Measurements from ENCODE around the gene LZTR1.

The LZTR1 gene

DNA sequence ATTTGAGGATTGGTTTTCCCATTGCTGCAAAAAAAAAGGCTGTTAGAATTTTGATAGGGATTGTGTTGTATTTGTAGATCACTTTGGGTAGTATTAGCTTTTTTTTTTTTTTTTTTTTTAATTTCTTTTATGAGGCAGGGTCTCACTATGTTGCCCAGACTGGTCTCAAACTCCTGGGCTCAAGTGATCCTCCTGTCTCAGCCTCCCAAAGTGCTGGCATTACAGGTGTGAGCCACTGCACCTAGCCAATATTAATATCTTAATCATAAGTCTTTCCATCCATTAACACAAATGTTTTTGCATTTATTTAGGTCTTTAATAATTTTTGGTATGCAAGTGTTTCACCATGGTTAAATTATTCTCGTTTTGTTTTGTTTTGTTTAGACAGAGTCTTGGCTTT is 38.1 kb upstream of the LZTR1 start:
- H4K20me1 ChIP-seq (ENCODE audit: insufficient read depth, low read length), result peaks cover 93% of the 10 kb centered on the region
- no peaks in the 10 kb centered on the region for H3K9me3 ChIP-seq (ENCODE audit: insufficient read depth, low read length, severe bottlenecking)
- no peak overlapping the region for H3K4me3 ChIP-seq (ENCODE audit: low read depth in 1 of 2, low read length in 2 of 2)
- no peak overlapping the region for H3K9ac ChIP-seq (ENCODE audit: low read depth, low read length)
- H3K4me2 ChIP-seq (ENCODE audit: insufficient read depth, low read length), result no peak overlapping the region
- no peak overlapping the region for H2AFZ ChIP-seq (ENCODE audit: low read depth, low read length)
- no peak for TF ChIP-seq EZH2 (IDR thresholded peaks at IDR 0.05; ENCODE audit: borderline replicate concordance, low read depth, low read length, severe bottlenecking)
- TF ChIP-seq, protein P1, sequence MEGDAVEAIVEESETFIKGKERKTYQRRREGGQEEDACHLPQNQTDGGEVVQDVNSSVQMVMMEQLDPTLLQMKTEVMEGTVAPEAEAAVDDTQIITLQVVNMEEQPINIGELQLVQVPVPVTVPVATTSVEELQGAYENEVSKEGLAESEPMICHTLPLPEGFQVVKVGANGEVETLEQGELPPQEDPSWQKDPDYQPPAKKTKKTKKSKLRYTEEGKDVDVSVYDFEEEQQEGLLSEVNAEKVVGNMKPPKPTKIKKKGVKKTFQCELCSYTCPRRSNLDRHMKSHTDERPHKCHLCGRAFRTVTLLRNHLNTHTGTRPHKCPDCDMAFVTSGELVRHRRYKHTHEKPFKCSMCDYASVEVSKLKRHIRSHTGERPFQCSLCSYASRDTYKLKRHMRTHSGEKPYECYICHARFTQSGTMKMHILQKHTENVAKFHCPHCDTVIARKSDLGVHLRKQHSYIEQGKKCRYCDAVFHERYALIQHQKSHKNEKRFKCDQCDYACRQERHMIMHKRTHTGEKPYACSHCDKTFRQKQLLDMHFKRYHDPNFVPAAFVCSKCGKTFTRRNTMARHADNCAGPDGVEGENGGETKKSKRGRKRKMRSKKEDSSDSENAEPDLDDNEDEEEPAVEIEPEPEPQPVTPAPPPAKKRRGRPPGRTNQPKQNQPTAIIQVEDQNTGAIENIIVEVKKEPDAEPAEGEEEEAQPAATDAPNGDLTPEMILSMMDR (IDR thresholded peaks at IDR 0.05; ENCODE audit: borderline replicate concordance, extremely low read depth, low read length, poor library complexity, severe bottlenecking), result no peak
- H3K79me2 ChIP-seq (ENCODE audit: insufficient read depth, low read length), result peaks cover 97% of the 10 kb centered on the region
- ATAC-seq (ENCODE audit: insufficient read depth, low read depth) (no peak), DNase-seq (no peak)
- H3K36me3 ChIP-seq (ENCODE audit: insufficient read depth, low read length), result peaks cover 79% of the 10 kb centered on the region
- H3K27me3 ChIP-seq (ENCODE audit: insufficient read depth, low read length, poor library complexity), result no peaks in the 10 kb centered on the region
- H3K4me1 ChIP-seq (ENCODE audit: insufficient read depth, low read length), result no peaks in the 10 kb centered on the region
- no peak overlapping the region for H3K27ac ChIP-seq (ENCODE audit: low read length)

DNA sequence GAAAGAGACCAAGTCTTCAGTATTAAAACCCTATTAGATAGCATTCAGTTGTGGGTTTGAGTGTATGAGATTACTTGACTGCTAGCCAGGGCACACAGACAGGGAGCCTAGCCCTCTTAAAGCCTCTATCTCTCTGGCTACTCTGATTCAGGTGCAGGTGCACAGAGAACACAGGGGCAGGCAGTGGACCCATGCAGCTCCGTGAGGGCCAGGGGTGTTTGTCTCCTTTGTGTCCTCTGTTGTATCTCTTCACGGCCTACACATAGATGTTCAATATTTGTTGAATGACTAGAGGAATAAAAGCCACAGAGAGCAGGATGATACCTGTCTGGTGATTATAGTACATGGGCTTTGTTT is 36.5 kb upstream of the LZTR1 start:
- Histone ChIP-seq H3K36me3 (ENCODE audit: insufficient read depth, low read length) (peaks cover 81% of the 10 kb centered on the region), H3K27me3 (ENCODE audit: insufficient read depth, low read length, poor library complexity) (no peaks in the 10 kb centered on the region), H4K20me1 (ENCODE audit: insufficient read depth, low read length) (peaks cover 94% of the 10 kb centered on the region), H3K4me3 (ENCODE audit: low read depth in 1 of 2, low read length in 2 of 2) (no peak overlapping the region), H3K4me1 (ENCODE audit: insufficient read depth, low read length) (no peaks in the 10 kb centered on the region), H3K9ac (ENCODE audit: low read depth, low read length) (no peak overlapping the region), H3K9me3 (ENCODE audit: insufficient read depth, low read length, severe bottlenecking) (no peaks in the 10 kb centered on the region), H3K79me2 (ENCODE audit: insufficient read depth, low read length) (peaks cover 97% of the 10 kb centered on the region), H2AFZ (ENCODE audit: low read depth, low read length) (no peak overlapping the region), H3K4me2 (ENCODE audit: insufficient read depth, low read length) (no peak overlapping the region), H3K27ac (ENCODE audit: low read length) (no peak overlapping the region)
- ATAC-seq (ENCODE audit: insufficient read depth, low read depth), result no peak
- no peak for DNase-seq
- TF ChIP-seq EZH2 (IDR thresholded peaks at IDR 0.05; ENCODE audit: borderline replicate concordance, low read depth, low read length, severe bottlenecking), result no peak

DNA sequence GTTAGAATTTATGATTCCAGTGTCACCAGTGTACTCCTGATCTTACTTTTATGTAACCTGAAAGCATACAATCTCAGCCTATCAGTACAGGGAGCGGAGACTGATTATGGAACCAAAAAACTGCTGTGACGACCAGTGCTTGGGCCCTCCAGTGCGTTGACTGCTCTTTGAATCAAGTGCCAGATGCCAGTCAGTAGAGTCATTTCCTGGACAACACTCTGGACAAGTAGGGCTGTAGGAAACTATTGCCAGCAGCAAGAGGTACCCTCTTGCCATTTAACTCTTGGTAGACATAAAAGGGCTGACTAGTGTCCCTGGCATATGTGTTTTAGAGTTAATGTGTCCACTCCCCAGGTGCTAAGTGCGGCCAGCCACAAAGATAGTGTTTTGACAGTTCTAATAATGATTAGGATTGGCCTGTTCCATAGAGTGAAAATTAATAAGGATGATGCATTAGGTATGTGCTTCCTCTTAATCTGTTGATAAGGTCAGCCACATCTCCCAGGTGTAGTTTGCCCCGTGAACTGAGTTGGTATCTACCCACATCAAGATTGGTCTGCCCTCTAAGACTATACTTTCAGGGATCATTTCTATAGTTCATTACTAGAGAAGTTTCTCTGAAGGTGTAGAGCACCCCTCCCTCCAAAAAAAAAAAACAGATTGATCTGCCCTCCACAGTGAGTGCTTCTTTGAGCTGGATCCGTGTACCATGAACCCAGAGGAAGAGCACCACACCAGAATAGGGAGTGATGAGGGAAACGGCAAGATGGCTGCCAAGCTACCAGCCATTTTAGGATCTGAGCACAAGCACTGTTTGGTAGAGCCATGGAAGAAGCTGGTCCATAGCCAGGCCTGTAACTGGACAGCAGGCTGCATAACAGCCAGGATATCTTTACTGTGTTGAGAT is 35.8 kb upstream of the LZTR1 start:
- Histone ChIP-seq H3K9me3 (ENCODE audit: insufficient read depth, low read length, severe bottlenecking) (no peaks in the 10 kb centered on the region), H2AFZ (ENCODE audit: low read depth, low read length) (no peak overlapping the region), H3K27me3 (ENCODE audit: insufficient read depth, low read length, poor library complexity) (no peaks in the 10 kb centered on the region), H3K79me2 (ENCODE audit: insufficient read depth, low read length) (peaks cover 97% of the 10 kb centered on the region), H3K4me2 (ENCODE audit: insufficient read depth, low read length) (no peak overlapping the region), H3K4me3 (ENCODE audit: low read depth in 1 of 2, low read length in 2 of 2) (no peak overlapping the region), H3K9ac (ENCODE audit: low read depth, low read length) (no peak overlapping the region), H4K20me1 (ENCODE audit: insufficient read depth, low read length) (peaks cover 94% of the 10 kb centered on the region), H3K4me1 (ENCODE audit: insufficient read depth, low read length) (no peaks in the 10 kb centered on the region), H3K36me3 (ENCODE audit: insufficient read depth, low read length) (peaks cover 82% of the 10 kb centered on the region), H3K27ac (ENCODE audit: low read length) (peak overlapping the region; percentile 19; the same call in 1 of the 2 replicates)
- no peak for TF ChIP-seq EZH2 (IDR thresholded peaks at IDR 0.05; ENCODE audit: borderline replicate concordance, low read depth, low read length, severe bottlenecking)
- TF ChIP-seq, protein P1 (IDR thresholded peaks at IDR 0.05; ENCODE audit: borderline replicate concordance, extremely low read depth, low read length, poor library complexity, severe bottlenecking), result no peak
- DNase-seq, result no peak
- ATAC-seq (ENCODE audit: insufficient read depth, low read depth), result no peak

DNA sequence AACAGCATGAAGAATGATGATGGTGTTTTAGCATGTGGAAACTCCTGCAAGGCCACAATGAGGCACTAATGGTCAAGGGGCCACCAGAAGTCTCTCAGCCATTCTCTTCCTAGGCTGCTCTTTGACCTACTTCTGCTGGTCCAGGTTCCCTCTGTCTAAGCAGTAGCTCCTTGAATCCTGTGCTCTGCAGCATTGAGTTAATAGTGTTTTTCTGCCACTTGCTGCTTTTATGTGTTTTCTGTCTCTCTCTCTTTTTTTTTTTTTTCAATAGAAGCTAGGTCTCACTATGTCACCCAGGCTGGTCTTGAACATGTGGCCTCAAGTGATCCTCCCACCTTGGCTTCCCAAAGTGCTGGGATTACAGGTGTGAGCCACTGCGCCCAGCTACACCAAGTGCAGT is 35.1 kb upstream of the LZTR1 start:
- Histone ChIP-seq H3K27ac (ENCODE audit: low read length) (peak overlapping the region; percentile 19; the same call in 1 of the 2 replicates), H4K20me1 (ENCODE audit: insufficient read depth, low read length) (peaks cover 96% of the 10 kb centered on the region), H2AFZ (ENCODE audit: low read depth, low read length) (no peak overlapping the region), H3K79me2 (ENCODE audit: insufficient read depth, low read length) (peaks cover 97% of the 10 kb centered on the region), H3K36me3 (ENCODE audit: insufficient read depth, low read length) (peaks cover 85% of the 10 kb centered on the region), H3K4me3 (ENCODE audit: low read depth in 1 of 2, low read length in 2 of 2) (no peak overlapping the region), H3K27me3 (ENCODE audit: insufficient read depth, low read length, poor library complexity) (no peaks in the 10 kb centered on the region), H3K9me3 (ENCODE audit: insufficient read depth, low read length, severe bottlenecking) (no peaks in the 10 kb centered on the region), H3K4me1 (ENCODE audit: insufficient read depth, low read length) (no peaks in the 10 kb centered on the region), H3K9ac (ENCODE audit: low read depth, low read length) (no peak overlapping the region), H3K4me2 (ENCODE audit: insufficient read depth, low read length) (no peak overlapping the region)
- DNase-seq, result no peak
- ATAC-seq (ENCODE audit: insufficient read depth, low read depth), result no peak
- TF ChIP-seq, protein P1 (IDR thresholded peaks at IDR 0.05; ENCODE audit: borderline replicate concordance, extremely low read depth, low read length, poor library complexity, severe bottlenecking), result no peak
- TF ChIP-seq EZH2 (IDR thresholded peaks at IDR 0.05; ENCODE audit: borderline replicate concordance, low read depth, low read length, severe bottlenecking), result no peak

Data from DND-41 (cell line).